ENCODE results near the gene FXYD3. TPM values are rescaled to one million over a fixed set of nuclear protein-coding genes. Genes with fewer than 3 reads are reported as not detected.

FXYD3 gene
- total RNA-seq, 2 experiments from 2014 or later: 0.35 to 0.88 TPM

GRCh38 chr19:35106291-35106583, 9.4 kb upstream of the FXYD3 start:
- Histone ChIP-seq H2AFZ (ENCODE audit: low read length) (no peak overlapping the region), H3K4me2 (ENCODE audit: low read length) (no peak overlapping the region), H3K79me2 (ENCODE audit: insufficient read depth, low read depth, low read length) (no peaks in the 10 kb centered on the region), H3K4me1 (ENCODE audit: insufficient read depth, low read length, poor library complexity, severe bottlenecking) (no peaks in the 10 kb centered on the region), H3K27ac (ENCODE audit: low read depth, low read length, poor library complexity, severe bottlenecking) (no peak overlapping the region), H4K20me1 (ENCODE audit: insufficient read depth, low read length) (no peaks in the 10 kb centered on the region), H3K4me3 (ENCODE audit: low read depth, low read length, poor library complexity, severe bottlenecking) (no peak overlapping the region), H3K9me3 (ENCODE audit: low read length) (no peaks in the 10 kb centered on the region), H3K9me2 (ENCODE audit: insufficient read depth, low read length) (no peaks in the 10 kb centered on the region), H3K36me3 (ENCODE audit: insufficient read depth, low read length) (no peaks in the 10 kb centered on the region)
- intact Hi-C loops (cut with micrococcal nuclease; ENCODE audit: unreplicated experiment): no loop called here
- BruUV-seq (replicated peaks): no TSS peak
- no peak for DNase-seq (ENCODE audit: low spot score)
- ChIA-PET POLR2A (no interaction called here), CTCF (ENCODE audit: unreplicated experiment) (no interaction called here)
- TF ChIP-seq, protein P1, sequence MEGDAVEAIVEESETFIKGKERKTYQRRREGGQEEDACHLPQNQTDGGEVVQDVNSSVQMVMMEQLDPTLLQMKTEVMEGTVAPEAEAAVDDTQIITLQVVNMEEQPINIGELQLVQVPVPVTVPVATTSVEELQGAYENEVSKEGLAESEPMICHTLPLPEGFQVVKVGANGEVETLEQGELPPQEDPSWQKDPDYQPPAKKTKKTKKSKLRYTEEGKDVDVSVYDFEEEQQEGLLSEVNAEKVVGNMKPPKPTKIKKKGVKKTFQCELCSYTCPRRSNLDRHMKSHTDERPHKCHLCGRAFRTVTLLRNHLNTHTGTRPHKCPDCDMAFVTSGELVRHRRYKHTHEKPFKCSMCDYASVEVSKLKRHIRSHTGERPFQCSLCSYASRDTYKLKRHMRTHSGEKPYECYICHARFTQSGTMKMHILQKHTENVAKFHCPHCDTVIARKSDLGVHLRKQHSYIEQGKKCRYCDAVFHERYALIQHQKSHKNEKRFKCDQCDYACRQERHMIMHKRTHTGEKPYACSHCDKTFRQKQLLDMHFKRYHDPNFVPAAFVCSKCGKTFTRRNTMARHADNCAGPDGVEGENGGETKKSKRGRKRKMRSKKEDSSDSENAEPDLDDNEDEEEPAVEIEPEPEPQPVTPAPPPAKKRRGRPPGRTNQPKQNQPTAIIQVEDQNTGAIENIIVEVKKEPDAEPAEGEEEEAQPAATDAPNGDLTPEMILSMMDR (conservative IDR thresholded peaks at IDR 0.05; ENCODE audit: low read length): no peak
- TF ChIP-seq EZH2phosphoT487 (IDR thresholded peaks at IDR 0.05; ENCODE audit: borderline replicate concordance, low read depth, low read length): no peak

DNA sequence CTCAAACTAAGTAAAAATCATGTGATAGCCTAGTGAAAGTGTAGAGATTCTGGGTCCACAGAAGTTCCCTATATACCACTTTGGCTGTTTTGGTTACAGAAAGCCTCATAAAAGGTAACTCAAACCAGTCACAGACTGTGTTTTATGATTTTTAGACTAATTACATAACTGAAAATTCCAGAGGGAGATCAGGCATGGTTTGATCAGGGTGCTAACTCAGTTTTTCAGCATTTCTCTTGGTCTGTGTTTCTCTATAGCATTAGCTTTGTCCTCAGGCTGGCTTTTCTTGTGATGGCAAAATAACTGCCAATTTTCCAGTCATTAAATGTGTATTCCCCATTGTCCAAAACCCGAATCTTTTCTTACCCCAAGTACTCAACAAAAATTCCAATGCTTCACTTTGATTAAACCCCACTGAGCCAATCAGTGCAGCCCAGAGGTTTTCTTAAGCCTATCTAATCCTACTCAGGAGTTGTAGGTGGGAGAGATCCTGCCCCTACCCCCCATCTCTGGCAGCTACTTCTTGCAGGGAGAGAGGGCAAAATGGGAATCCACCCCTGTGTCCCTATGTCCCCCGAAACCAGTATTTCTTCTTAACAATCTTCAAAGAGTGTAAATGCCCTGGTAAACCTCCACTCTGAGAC, 8.6 kb upstream of the FXYD3 start:
- H4K20me1 ChIP-seq (ENCODE audit: insufficient read depth, low read length): no peaks in the 10 kb centered on the region
- ChIA-PET POLR2A (no interaction called here), CTCF (ENCODE audit: unreplicated experiment) (no interaction called here)
- no peak overlapping the region for H3K27ac ChIP-seq (ENCODE audit: low read depth, low read length, poor library complexity, severe bottlenecking)
- no peak overlapping the region for H3K4me2 ChIP-seq (ENCODE audit: low read length)
- H3K9me2 ChIP-seq (ENCODE audit: insufficient read depth, low read length): no peaks in the 10 kb centered on the region
- no peaks in the 10 kb centered on the region for H3K4me1 ChIP-seq (ENCODE audit: insufficient read depth, low read length, poor library complexity, severe bottlenecking)
- no peaks in the 10 kb centered on the region for H3K9me3 ChIP-seq (ENCODE audit: low read length)
- no peaks in the 10 kb centered on the region for H3K79me2 ChIP-seq (ENCODE audit: insufficient read depth, low read depth, low read length)
- no peaks in the 10 kb centered on the region for H3K36me3 ChIP-seq (ENCODE audit: insufficient read depth, low read length)
- intact Hi-C loops (cut with micrococcal nuclease; ENCODE audit: unreplicated experiment): no loop called here
- H3K4me3 ChIP-seq (ENCODE audit: low read depth, low read length, poor library complexity, severe bottlenecking): no peak overlapping the region
- no peak for DNase-seq (ENCODE audit: low spot score)
- no peak overlapping the region for H2AFZ ChIP-seq (ENCODE audit: low read length)
- TF ChIP-seq EZH2phosphoT487 (IDR thresholded peaks at IDR 0.05; ENCODE audit: borderline replicate concordance, low read depth, low read length): no peak
- TF ChIP-seq, protein P1 (conservative IDR thresholded peaks at IDR 0.05; ENCODE audit: low read length): no peak
- no TSS peak for BruUV-seq (replicated peaks)

DNA sequence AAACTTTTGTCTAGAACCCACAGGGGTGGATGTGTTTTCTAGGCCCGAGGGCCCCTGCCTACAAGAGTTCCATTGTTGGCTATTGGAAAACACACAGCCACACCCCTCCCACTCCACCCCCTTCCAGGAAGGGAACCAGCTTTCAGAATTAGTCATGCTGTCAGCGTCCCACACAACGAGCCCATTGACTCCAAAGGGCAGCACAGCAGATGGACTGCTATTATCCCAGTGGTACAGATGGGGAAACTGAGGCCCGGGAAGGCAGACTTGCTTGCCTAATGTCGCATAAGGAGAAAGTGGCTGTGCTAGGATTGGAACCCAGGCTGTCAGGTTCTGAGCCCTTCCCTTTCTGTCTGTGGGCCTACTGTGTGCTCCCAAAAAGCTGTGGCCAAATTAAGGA, 8.1 kb upstream of the FXYD3 start:
- no peak overlapping the region for H3K4me2 ChIP-seq (ENCODE audit: low read length)
- H2AFZ ChIP-seq (ENCODE audit: low read length): no peak overlapping the region
- ChIA-PET POLR2A (no interaction called here), CTCF (ENCODE audit: unreplicated experiment) (no interaction called here)
- DNase-seq (ENCODE audit: low spot score): no peak
- H3K9me2 ChIP-seq (ENCODE audit: insufficient read depth, low read length): no peaks in the 10 kb centered on the region
- no peak overlapping the region for H3K27ac ChIP-seq (ENCODE audit: low read depth, low read length, poor library complexity, severe bottlenecking)
- no peaks in the 10 kb centered on the region for H4K20me1 ChIP-seq (ENCODE audit: insufficient read depth, low read length)
- H3K36me3 ChIP-seq (ENCODE audit: insufficient read depth, low read length): no peaks in the 10 kb centered on the region
- TF ChIP-seq, protein P1 (conservative IDR thresholded peaks at IDR 0.05; ENCODE audit: low read length): no peak
- no peaks in the 10 kb centered on the region for H3K79me2 ChIP-seq (ENCODE audit: insufficient read depth, low read depth, low read length)
- no TSS peak for BruUV-seq (replicated peaks)
- H3K4me1 ChIP-seq (ENCODE audit: insufficient read depth, low read length, poor library complexity, severe bottlenecking): no peaks in the 10 kb centered on the region
- H3K9me3 ChIP-seq (ENCODE audit: low read length): no peaks in the 10 kb centered on the region
- no peak overlapping the region for H3K4me3 ChIP-seq (ENCODE audit: low read depth, low read length, poor library complexity, severe bottlenecking)
- intact Hi-C loops (cut with micrococcal nuclease; ENCODE audit: unreplicated experiment): no loop called here

Measured in OCI-LY7 (cell line).